HPDE6-E6E7 (cell line): ENCODE measurements around the gene SEC23B.
A peak's percentile ranks its signal among the peaks of the same experiment; 100 is the strongest.
"Not testable (repeated sequence)": the region's sequence is repeated elsewhere in the genome, so short reads cannot be mapped to it uniquely, and the experiment has no call there.

Source experiments
- DNase-seq: peaks from one replicate; pipeline ENCODE4 v3.0.0; 2011; ENCODE audit warnings: missing footprints; ENCODE audit errors: extremely low spot score

SEC23B gene

GRCh38 chr20:18507218-18508191, at the start of gene SEC23B:
SEC23B (plus strand) TSS chr20:18507940; CDS start chr20:18510836, 2,896 bp downstream.
- DNase-seq: peak; percentile 99

GRCh38 chr20:18465536-18466200, 42.1 kb upstream of the SEC23B start:
- no peak for DNase-seq

GRCh38 chr20:18466574-18466893, 41.2 kb upstream of the SEC23B start:
- DNase-seq: no peak

- peak; percentile 100 for DNase-seq
Measured at GRCh38 chr20:18466894-18467730, 40.6 kb upstream of the SEC23B start, which contains the start of the genes DZANK1 and POLR3F. DZANK1 (minus strand) TSS chr20:18467030; CDS start chr20:18465358, 1,672 bp downstream. POLR3F (plus strand) TSS chr20:18467390; CDS start chr20:18467507, 117 bp downstream.

GRCh38 chr20:18477218-18477617, 30.5 kb upstream of the SEC23B start:
- no peak for DNase-seq

- DNase-seq: no peak
Measured at GRCh38 chr20:18477821-18478220, 29.9 kb upstream of the SEC23B start.

GRCh38 chr20:18481596-18481995, 26.1 kb upstream of the SEC23B start:
- no peak for DNase-seq

GRCh38 chr20:18488301-18488700, 19.4 kb upstream of the SEC23B start:
- no peak for DNase-seq

GRCh38 chr20:18496042-18496441, 11.7 kb upstream of the SEC23B start:
- DNase-seq: no peak

GRCh38 chr20:18496740-18497592, 10.8 kb upstream of the SEC23B start, which contains the start of gene RBBP9:
RBBP9 (minus strand) TSS chr20:18497225; CDS start chr20:18497167, 58 bp downstream.
- peak; percentile 97 for DNase-seq

GRCh38 chr20:18497603-18498002, 10.1 kb upstream of the SEC23B start:
- no peak for DNase-seq

GRCh38 chr20:18501672-18502071, 6.1 kb upstream of the SEC23B start:
- DNase-seq: not testable (repeated sequence)

GRCh38 chr20:18504479-18505060, 3.2 kb upstream of the SEC23B start:
- no peak for DNase-seq

GRCh38 chr20:18506744-18507143, 996 bp upstream of the SEC23B start:
- DNase-seq: no peak

- no peak for DNase-seq
Measured at GRCh38 chr20:18511571-18511970, 3.8 kb downstream of the SEC23B start.

GRCh38 chr20:18513208-18513607, 5.5 kb downstream of the SEC23B start:
- no peak for DNase-seq

- DNase-seq: no peak
Measured at GRCh38 chr20:18514127-18514526, 6.4 kb downstream of the SEC23B start.

GRCh38 chr20:18515973-18516372, 8.2 kb downstream of the SEC23B start:
- no peak for DNase-seq

- DNase-seq: not testable (repeated sequence)
Measured at GRCh38 chr20:18522066-18522465, 14.3 kb downstream of the SEC23B start.

GRCh38 chr20:18523066-18523465, 15.3 kb downstream of the SEC23B start:
- DNase-seq: no peak
